Bronchial epithelial cell (primary cell): ENCODE results near the gene TMEM184B. TPM values are rescaled to one million over a fixed set of nuclear protein-coding genes. Genes with fewer than 3 reads are reported as not detected.

Source experiments
- DNase-seq: peaks from one replicate; pipeline ENCODE4 v3.0.0-alpha.2; 2010; ENCODE audit warnings: low read depth
- FAIRE-seq: peaks from 2 replicates; lab custom pipeline; 2011; peaks lifted over from hg19 to GRCh38; lab: Jason Lieb, UNC
- H3K27me3 ChIP-seq: 2 replicates; pipeline ENCODE4 v1.5.1; 2011; ENCODE audit warnings: low read length; ENCODE audit not compliant: control insufficient read depth, insufficient read depth
- H3K36me3 ChIP-seq: 2 replicates; pipeline ENCODE4 v1.5.1; 2011; ENCODE audit warnings: low read length; ENCODE audit not compliant: control insufficient read depth, insufficient read depth
- H3K4me3 ChIP-seq: 2 replicates; pipeline ENCODE4 v1.5.1; 2011; ENCODE audit warnings: mild to moderate bottlenecking, low read depth, low read length, control low read depth
- CTCF ChIP-seq: IDR thresholded peaks from 2 replicates; pipeline ENCODE4 v1.5.1; 2011; ENCODE audit warnings: mild to moderate bottlenecking, moderate library complexity, low read length, control low read depth, inconsistent platforms; ENCODE audit not compliant: insufficient read depth, severe bottlenecking
- total RNA-seq: library from RNA; depleted of rRNA; stranded (reverse); fragments of >200 nt; gene quantifications from 2 replicates; pipeline ENCODE4 v1.2.1, GENCODE V29; 2014

The TMEM184B gene
- total RNA-seq, 1 donor from 2014 or later, result 7.1 TPM

GRCh38 chr22:38308791-38309498, 36.1 kb upstream of the TMEM184B start:
- Histone ChIP-seq H3K36me3 (peaks cover 35% of the 10 kb centered on the region), H3K4me3 (no peak overlapping the region), H3K27me3 (no peaks in the 10 kb centered on the region)
- no peak for TF ChIP-seq CTCF
- DNase-seq (no peak), FAIRE-seq (no peak)

- Histone ChIP-seq H3K27me3 (no peaks in the 10 kb centered on the region), H3K4me3 (no peak overlapping the region), H3K36me3 (peaks cover 42% of the 10 kb centered on the region)
- peak; percentile 4 for TF ChIP-seq CTCF
- DNase-seq (peak; percentile 74), FAIRE-seq (no peak)
Measured at GRCh38 chr22:38305471-38306448, 33.0 kb upstream of the TMEM184B start.

- Histone ChIP-seq H3K27me3 (no peaks in the 10 kb centered on the region), H3K36me3 (peaks cover 42% of the 10 kb centered on the region), H3K4me3 (no peak overlapping the region)
- no peak for TF ChIP-seq CTCF
- no peak for DNase-seq
- peak; percentile 88 for FAIRE-seq
Measured at GRCh38 chr22:38304526-38304925, 31.7 kb upstream of the TMEM184B start.

- Histone ChIP-seq H3K4me3 (no peak overlapping the region), H3K36me3 (peaks cover 42% of the 10 kb centered on the region), H3K27me3 (no peaks in the 10 kb centered on the region)
- FAIRE-seq (no peak), DNase-seq (no peak)
- TF ChIP-seq CTCF, result no peak
Measured at GRCh38 chr22:38303974-38304373, 31.2 kb upstream of the TMEM184B start.

GRCh38 chr22:38302906-38303305, 30.1 kb upstream of the TMEM184B start:
- Histone ChIP-seq H3K36me3 (peaks cover 39% of the 10 kb centered on the region), H3K27me3 (no peaks in the 10 kb centered on the region), H3K4me3 (no peak overlapping the region)
- FAIRE-seq, result no peak
- no peak for TF ChIP-seq CTCF
- no peak for DNase-seq
